ENCODE measurements around the gene ELP2. TPM values are rescaled to one million over a fixed set of nuclear protein-coding genes. Genes with fewer than 3 reads are reported as not detected.
A peak's percentile ranks its signal among the peaks of the same experiment; 100 is the strongest.

The ELP2 gene
- total RNA-seq, 1 experiment from 2014 or later, result 100 TPM

GRCh38 chr18:36185901-36186460, 56.3 kb downstream of the ELP2 start:
- CTCF ChIA-PET, result interaction anchor here (0.9 kb wide), 1 partner anchor 11 kb away, joined by 3 read pairs; no protein-coding TSS in a partner anchor
- POLR2A ChIA-PET, result interaction anchor here (0.7 to 5.6 kb wide), 5 partner anchors 10 to 213 kb away, joined by 3 to 92 read pairs (median 5); partner anchors contain the start of genes ELP2, RMP24 and SLC39A6
- peak overlapping the region; percentile 89 for H3K27ac Mint-ChIP-seq (ENCODE audit: low read depth, unreplicated experiment)
- peaks cover 8% of the 10 kb centered on the region for H3K36me3 Mint-ChIP-seq (ENCODE audit: insufficient read depth, unreplicated experiment)
- peaks cover 31% of the 10 kb centered on the region for H3K4me1 Mint-ChIP-seq (ENCODE audit: insufficient read depth, unreplicated experiment)
- no peaks in the 10 kb centered on the region for H3K27me3 Mint-ChIP-seq (ENCODE audit: insufficient read depth, unreplicated experiment)
- TF ChIP-seq, protein P1, sequence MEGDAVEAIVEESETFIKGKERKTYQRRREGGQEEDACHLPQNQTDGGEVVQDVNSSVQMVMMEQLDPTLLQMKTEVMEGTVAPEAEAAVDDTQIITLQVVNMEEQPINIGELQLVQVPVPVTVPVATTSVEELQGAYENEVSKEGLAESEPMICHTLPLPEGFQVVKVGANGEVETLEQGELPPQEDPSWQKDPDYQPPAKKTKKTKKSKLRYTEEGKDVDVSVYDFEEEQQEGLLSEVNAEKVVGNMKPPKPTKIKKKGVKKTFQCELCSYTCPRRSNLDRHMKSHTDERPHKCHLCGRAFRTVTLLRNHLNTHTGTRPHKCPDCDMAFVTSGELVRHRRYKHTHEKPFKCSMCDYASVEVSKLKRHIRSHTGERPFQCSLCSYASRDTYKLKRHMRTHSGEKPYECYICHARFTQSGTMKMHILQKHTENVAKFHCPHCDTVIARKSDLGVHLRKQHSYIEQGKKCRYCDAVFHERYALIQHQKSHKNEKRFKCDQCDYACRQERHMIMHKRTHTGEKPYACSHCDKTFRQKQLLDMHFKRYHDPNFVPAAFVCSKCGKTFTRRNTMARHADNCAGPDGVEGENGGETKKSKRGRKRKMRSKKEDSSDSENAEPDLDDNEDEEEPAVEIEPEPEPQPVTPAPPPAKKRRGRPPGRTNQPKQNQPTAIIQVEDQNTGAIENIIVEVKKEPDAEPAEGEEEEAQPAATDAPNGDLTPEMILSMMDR (IDR thresholded peaks at IDR 0.05; ENCODE audit: unreplicated experiment), result no peak
- intact Hi-C loops (cut with micrococcal nuclease), result loop anchor here (2.0 kb wide), 1 partner anchor 57 kb away; the partner anchor contains the start of genes ELP2 and SLC39A6
- no peak for DNase-seq (ENCODE audit: unreplicated experiment)
- no TSS peak for BruUV-seq (replicated peaks)
- H3K9me3 Mint-ChIP-seq (ENCODE audit: unreplicated experiment), result no peaks in the 10 kb centered on the region
- H3K4me3 Mint-ChIP-seq (ENCODE audit: unreplicated experiment), result peak overlapping the region; percentile 96

GRCh38 chr18:36186461-36187192, 56.9 kb downstream of the ELP2 start:
- TF ChIP-seq, protein P1 (IDR thresholded peaks at IDR 0.05; ENCODE audit: unreplicated experiment), result no peak
- H3K4me1 Mint-ChIP-seq (ENCODE audit: insufficient read depth, unreplicated experiment), result peaks cover 34% of the 10 kb centered on the region
- peak; percentile 64 for DNase-seq (ENCODE audit: unreplicated experiment)
- H3K27ac Mint-ChIP-seq (ENCODE audit: low read depth, unreplicated experiment), result peak overlapping the region; percentile 89
- intact Hi-C loops (cut with micrococcal nuclease), result loop anchor here (2.0 kb wide), 1 partner anchor 58 kb away; the partner anchor contains the start of genes ELP2 and SLC39A6
- no TSS peak for BruUV-seq (replicated peaks)
- H3K4me3 Mint-ChIP-seq (ENCODE audit: unreplicated experiment), result peak overlapping the region; percentile 96
- ChIA-PET POLR2A (interaction anchor here (0.7 to 5.6 kb wide), 15 partner anchors 9 to 214 kb away, joined by 3 to 92 read pairs (median 5); partner anchors contain the start of genes ELP2, RMP24, RPRD1A and SLC39A6), CTCF (interaction anchor here (0.6 to 1.3 kb wide), 4 partner anchors 26 to 571 kb away, joined by 3 to 4 read pairs (median 4); no protein-coding TSS in a partner anchor)
- no peaks in the 10 kb centered on the region for H3K9me3 Mint-ChIP-seq (ENCODE audit: unreplicated experiment)
- H3K27me3 Mint-ChIP-seq (ENCODE audit: insufficient read depth, unreplicated experiment), result no peaks in the 10 kb centered on the region
- peaks cover 15% of the 10 kb centered on the region for H3K36me3 Mint-ChIP-seq (ENCODE audit: insufficient read depth, unreplicated experiment)

GRCh38 chr18:36187193-36187825, 57.6 kb downstream of the ELP2 start, which contains the start of gene MOCOS:
TSS of gene MOCOS (plus strand) at chr18:36187497. CDS start at chr18:36187540, 43 bp downstream.
- DNase-seq (ENCODE audit: unreplicated experiment), result peak; percentile 86

More at GRCh38 chr18:36187193-36187825, 57.6 kb downstream of the ELP2 start, which contains the start of gene MOCOS:
- Mint-ChIP-seq H3K9me3 (ENCODE audit: unreplicated experiment) (no peaks in the 10 kb centered on the region), H3K27me3 (ENCODE audit: insufficient read depth, unreplicated experiment) (no peaks in the 10 kb centered on the region), H3K4me3 (ENCODE audit: unreplicated experiment) (peak within 1 kb of the TSS; percentile 96), H3K4me1 (ENCODE audit: insufficient read depth, unreplicated experiment) (peaks cover 34% of the 10 kb centered on the region), H3K36me3 (ENCODE audit: insufficient read depth, unreplicated experiment) (peaks cover 21% of the 10 kb centered on the region), H3K27ac (ENCODE audit: low read depth, unreplicated experiment) (peak within 1 kb of the TSS; percentile 89)
- ChIA-PET CTCF (interaction anchor here (0.6 to 1.3 kb wide), 5 partner anchors 9 to 570 kb away, joined by 3 to 4 read pairs (median 3); no protein-coding TSS in a partner anchor), POLR2A (interaction anchor here (0.6 to 5.6 kb wide), 26 partner anchors 8 to 643 kb away, joined by 3 to 92 read pairs (median 4); partner anchors contain the start of genes ELP2, KIAA1328, RMP24 and RPRD1A)
- intact Hi-C loops (cut with micrococcal nuclease), result loop anchor here (2.0 kb wide), 1 partner anchor 59 kb away; the partner anchor contains the start of genes ELP2 and SLC39A6
- BruUV-seq (replicated peaks), result no TSS peak
- TF ChIP-seq, protein P1 (IDR thresholded peaks at IDR 0.05; ENCODE audit: unreplicated experiment), result no peak
